Neural cell (in vitro differentiated cells): Measurements from ENCODE around the gene FAM9A.

Experiments used
- EP300 ChIP-seq: fragments of 450-650 bp; conservative IDR thresholded peaks from 2 replicates; pipeline ENCODE4 v1.6.1; 2014; ENCODE audit warnings: antibody characterized with exemption, mild to moderate bottlenecking, moderate library complexity; ENCODE audit not compliant: poor library complexity, severe bottlenecking
- EZH2 ChIP-seq: fragments of 200-600, 300-800 bp; shearing (Covaris generic), sonication (generic); IDR thresholded peaks from 2 replicates; pipeline ENCODE4 v1.6.1; 2014; ENCODE audit warnings: antibody characterized with exemption, low read length, borderline replicate concordance, mild to moderate bottlenecking; ENCODE audit not compliant: insufficient read depth, poor library complexity, severe bottlenecking
- MXI1 ChIP-seq: fragments of 450-650 bp; conservative IDR thresholded peaks from 2 replicates; pipeline ENCODE4 v1.6.1; 2014; ENCODE audit warnings: antibody characterized with exemption, mild to moderate bottlenecking; ENCODE audit not compliant: poor library complexity, severe bottlenecking
- RAD21 ChIP-seq: fragments of 450-650 bp; conservative IDR thresholded peaks from 2 replicates; pipeline ENCODE4 v1.6.1; 2014; ENCODE audit warnings: antibody characterized with exemption, mild to moderate bottlenecking, moderate library complexity
- SMC3 ChIP-seq: fragments of 450-650 bp; conservative IDR thresholded peaks from 2 replicates; pipeline ENCODE4 v1.6.1; 2014; ENCODE audit warnings: antibody characterized with exemption, mild to moderate bottlenecking, moderate library complexity; ENCODE audit not compliant: poor library complexity
- TAF1 ChIP-seq: IDR thresholded peaks from 2 replicates; pipeline ENCODE4 v1.6.1; 2012; ENCODE audit warnings: low read depth
- TF ChIP-seq, protein P1 (sequence below): fragments of 450-650 bp; IDR thresholded peaks from 2 replicates; pipeline ENCODE4 v1.5.1; 2014; ENCODE audit warnings: antibody characterized with exemption, mild to moderate bottlenecking, moderate library complexity; ENCODE audit not compliant: poor library complexity, severe bottlenecking
- TF ChIP-seq, protein P2 (sequence below): IDR thresholded peaks from 2 replicates; pipeline ENCODE4 v1.6.1; 2012; ENCODE audit warnings: borderline replicate concordance

DNA sequence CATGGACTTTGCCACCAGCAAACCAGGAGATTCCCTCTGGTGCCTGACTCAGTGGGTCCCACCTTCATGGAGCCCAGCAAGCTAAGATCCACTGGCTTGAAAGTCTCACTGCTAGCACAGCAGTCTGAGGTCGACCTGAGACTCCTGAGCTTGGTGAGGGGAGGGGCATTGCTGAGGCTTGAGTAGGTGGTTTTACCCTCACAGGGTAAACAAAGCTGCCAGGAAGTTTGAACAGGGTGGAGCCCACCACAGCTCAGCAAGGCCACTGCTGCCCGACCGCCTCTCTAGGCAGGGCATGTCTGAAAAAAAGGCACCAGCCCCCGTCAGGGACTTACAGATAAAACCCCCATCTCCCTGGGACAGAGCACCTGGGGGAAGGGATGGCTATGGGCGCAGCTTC is 28.1 kb downstream of the FAM9A start:
- TF ChIP-seq, protein P1, sequence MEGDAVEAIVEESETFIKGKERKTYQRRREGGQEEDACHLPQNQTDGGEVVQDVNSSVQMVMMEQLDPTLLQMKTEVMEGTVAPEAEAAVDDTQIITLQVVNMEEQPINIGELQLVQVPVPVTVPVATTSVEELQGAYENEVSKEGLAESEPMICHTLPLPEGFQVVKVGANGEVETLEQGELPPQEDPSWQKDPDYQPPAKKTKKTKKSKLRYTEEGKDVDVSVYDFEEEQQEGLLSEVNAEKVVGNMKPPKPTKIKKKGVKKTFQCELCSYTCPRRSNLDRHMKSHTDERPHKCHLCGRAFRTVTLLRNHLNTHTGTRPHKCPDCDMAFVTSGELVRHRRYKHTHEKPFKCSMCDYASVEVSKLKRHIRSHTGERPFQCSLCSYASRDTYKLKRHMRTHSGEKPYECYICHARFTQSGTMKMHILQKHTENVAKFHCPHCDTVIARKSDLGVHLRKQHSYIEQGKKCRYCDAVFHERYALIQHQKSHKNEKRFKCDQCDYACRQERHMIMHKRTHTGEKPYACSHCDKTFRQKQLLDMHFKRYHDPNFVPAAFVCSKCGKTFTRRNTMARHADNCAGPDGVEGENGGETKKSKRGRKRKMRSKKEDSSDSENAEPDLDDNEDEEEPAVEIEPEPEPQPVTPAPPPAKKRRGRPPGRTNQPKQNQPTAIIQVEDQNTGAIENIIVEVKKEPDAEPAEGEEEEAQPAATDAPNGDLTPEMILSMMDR, result no peak
- TF ChIP-seq SMC3 (no peak), TAF1 (no peak), EZH2 (no peak), EP300 (no peak), RAD21 (no peak), MXI1 (no peak)
- TF ChIP-seq, protein P2, sequence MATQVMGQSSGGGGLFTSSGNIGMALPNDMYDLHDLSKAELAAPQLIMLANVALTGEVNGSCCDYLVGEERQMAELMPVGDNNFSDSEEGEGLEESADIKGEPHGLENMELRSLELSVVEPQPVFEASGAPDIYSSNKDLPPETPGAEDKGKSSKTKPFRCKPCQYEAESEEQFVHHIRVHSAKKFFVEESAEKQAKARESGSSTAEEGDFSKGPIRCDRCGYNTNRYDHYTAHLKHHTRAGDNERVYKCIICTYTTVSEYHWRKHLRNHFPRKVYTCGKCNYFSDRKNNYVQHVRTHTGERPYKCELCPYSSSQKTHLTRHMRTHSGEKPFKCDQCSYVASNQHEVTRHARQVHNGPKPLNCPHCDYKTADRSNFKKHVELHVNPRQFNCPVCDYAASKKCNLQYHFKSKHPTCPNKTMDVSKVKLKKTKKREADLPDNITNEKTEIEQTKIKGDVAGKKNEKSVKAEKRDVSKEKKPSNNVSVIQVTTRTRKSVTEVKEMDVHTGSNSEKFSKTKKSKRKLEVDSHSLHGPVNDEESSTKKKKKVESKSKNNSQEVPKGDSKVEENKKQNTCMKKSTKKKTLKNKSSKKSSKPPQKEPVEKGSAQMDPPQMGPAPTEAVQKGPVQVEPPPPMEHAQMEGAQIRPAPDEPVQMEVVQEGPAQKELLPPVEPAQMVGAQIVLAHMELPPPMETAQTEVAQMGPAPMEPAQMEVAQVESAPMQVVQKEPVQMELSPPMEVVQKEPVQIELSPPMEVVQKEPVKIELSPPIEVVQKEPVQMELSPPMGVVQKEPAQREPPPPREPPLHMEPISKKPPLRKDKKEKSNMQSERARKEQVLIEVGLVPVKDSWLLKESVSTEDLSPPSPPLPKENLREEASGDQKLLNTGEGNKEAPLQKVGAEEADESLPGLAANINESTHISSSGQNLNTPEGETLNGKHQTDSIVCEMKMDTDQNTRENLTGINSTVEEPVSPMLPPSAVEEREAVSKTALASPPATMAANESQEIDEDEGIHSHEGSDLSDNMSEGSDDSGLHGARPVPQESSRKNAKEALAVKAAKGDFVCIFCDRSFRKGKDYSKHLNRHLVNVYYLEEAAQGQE, result no peak
